Bronchial epithelial cell (primary cell): ENCODE results near the gene USH2A. TPM values are rescaled to one million over a fixed set of nuclear protein-coding genes. Genes with fewer than 3 reads are reported as not detected.
"Not testable (repeated sequence)": the region's sequence is repeated elsewhere in the genome, so short reads cannot be mapped to it uniquely, and the experiment has no call there.

Source experiments
- DNase-seq: peaks from one replicate; pipeline ENCODE4 v3.0.0-alpha.2; 2010; ENCODE audit warnings: low read depth
- FAIRE-seq: peaks from 2 replicates; lab custom pipeline; 2011; peaks lifted over from hg19 to GRCh38; lab: Jason Lieb, UNC
- H3K27me3 ChIP-seq: 2 replicates; pipeline ENCODE4 v1.5.1; 2011; ENCODE audit warnings: low read length; ENCODE audit not compliant: control insufficient read depth, insufficient read depth
- H3K36me3 ChIP-seq: 2 replicates; pipeline ENCODE4 v1.5.1; 2011; ENCODE audit warnings: low read length; ENCODE audit not compliant: control insufficient read depth, insufficient read depth
- H3K4me3 ChIP-seq: 2 replicates; pipeline ENCODE4 v1.5.1; 2011; ENCODE audit warnings: mild to moderate bottlenecking, low read depth, low read length, control low read depth
- CTCF ChIP-seq: IDR thresholded peaks from 2 replicates; pipeline ENCODE4 v1.5.1; 2011; ENCODE audit warnings: mild to moderate bottlenecking, moderate library complexity, low read length, control low read depth, inconsistent platforms; ENCODE audit not compliant: insufficient read depth, severe bottlenecking
- total RNA-seq: library from RNA; depleted of rRNA; stranded (reverse); fragments of >200 nt; gene quantifications from 2 replicates; pipeline ENCODE4 v1.2.1, GENCODE V29; 2014

USH2A gene
- total RNA-seq, 1 donor from 2014 or later = not detected

GRCh38 chr1:216015116-216015515 lies 408.1 kb downstream of the USH2A start:
- no peak for DNase-seq
- TF ChIP-seq CTCF = no peak
- no peak for FAIRE-seq

GRCh38 chr1:216014086-216014485 lies 409.2 kb downstream of the USH2A start:
- H3K27me3 ChIP-seq = no peaks in the 10 kb centered on the region
- no peak for FAIRE-seq
- TF ChIP-seq CTCF = no peak

More at GRCh38 chr1:216015116-216015515, 408.1 kb downstream of the USH2A start:
- no peak overlapping the region for H3K4me3 ChIP-seq
- no peaks in the 10 kb centered on the region for H3K36me3 ChIP-seq
- no peaks in the 10 kb centered on the region for H3K27me3 ChIP-seq

GRCh38 chr1:216009456-216009855 lies 413.8 kb downstream of the USH2A start:
- H3K36me3 ChIP-seq, FAIRE-seq, DNase-seq, H3K27me3 ChIP-seq, H3K4me3 ChIP-seq: not testable (repeated sequence)

More at GRCh38 chr1:216014086-216014485, 409.2 kb downstream of the USH2A start:
- DNase-seq = no peak
- no peak overlapping the region for H3K4me3 ChIP-seq
- H3K36me3 ChIP-seq = no peaks in the 10 kb centered on the region

GRCh38 chr1:216005916-216006315 lies 417.3 kb downstream of the USH2A start:
- H3K36me3 ChIP-seq = no peaks in the 10 kb centered on the region
- FAIRE-seq = no peak

GRCh38 chr1:215992620-215993019 lies 430.6 kb downstream of the USH2A start:
- DNase-seq (peak; percentile 21), FAIRE-seq (no peak)
- Histone ChIP-seq H3K4me3 (no peak overlapping the region), H3K27me3 (no peaks in the 10 kb centered on the region), H3K36me3 (no peaks in the 10 kb centered on the region)
- peak; percentile 9 for TF ChIP-seq CTCF

More at GRCh38 chr1:216005916-216006315, 417.3 kb downstream of the USH2A start:
- peak; percentile 19 for DNase-seq
- H3K4me3 ChIP-seq = no peak overlapping the region
- no peak for TF ChIP-seq CTCF
- H3K27me3 ChIP-seq = no peaks in the 10 kb centered on the region

- no peak overlapping the region for H3K4me3 ChIP-seq
- H3K27me3 ChIP-seq = no peaks in the 10 kb centered on the region
- FAIRE-seq (no peak), DNase-seq (peak; percentile 47)
- TF ChIP-seq CTCF = no peak
- no peaks in the 10 kb centered on the region for H3K36me3 ChIP-seq
Measured at GRCh38 chr1:215987092-215987875, 436.0 kb downstream of the USH2A start.
